SK-N-MC (cell line): ENCODE results near the gene ZNF780B.

Experiments
- DNase-seq: peaks from one replicate; pipeline ENCODE4 v3.0.0-alpha.2; 2011; ENCODE audit warnings: low read depth, low spot score
- H3K27ac ChIP-seq: fragments of 200-600 bp; sonication (generic); 2 replicates; pipeline ENCODE4 v1.5.1; 2016; ENCODE audit warnings: mixed run types
- H3K36me3 ChIP-seq: fragments of 200-600 bp; sonication (generic); 2 replicates; pipeline ENCODE4 v1.6.1; 2017; ENCODE audit warnings: antibody characterized with exemption, low read length, mixed read lengths; ENCODE audit not compliant: insufficient read depth
- H3K4me3 ChIP-seq: fragments of 200-600 bp; sonication (generic); 2 replicates; pipeline ENCODE4 v1.5.1; 2016
- H3K9ac ChIP-seq: fragments of 200-600 bp; sonication (generic); 2 replicates; pipeline ENCODE4 v1.8.0; 2017; ENCODE audit warnings: mixed run types, mixed read lengths; ENCODE audit not compliant: insufficient read length
- H3K9me3 ChIP-seq: fragments of 200-600 bp; sonication (generic); 2 replicates; pipeline ENCODE4 v1.6.1; 2017; ENCODE audit warnings: low read depth, mild to moderate bottlenecking, antibody characterized with exemption, low read length, moderate library complexity, mixed read lengths
- EZH2 ChIP-seq: fragments of 200-600 bp; sonication (generic); IDR thresholded peaks from one replicate; pipeline ENCODE4 v1.6.1; 2017; ENCODE audit warnings: antibody characterized with exemption
- FOXP2 ChIP-seq: optimal IDR thresholded peaks from 2 replicates; pipeline ENCODE3; 2011; ENCODE audit warnings: mild to moderate bottlenecking, moderate library complexity; ENCODE audit not compliant: insufficient read depth; ENCODE audit errors: extremely low read length, control extremely low read depth
- POLR2AphosphoS5 ChIP-seq: IDR thresholded peaks from 2 replicates; pipeline ENCODE4 v1.6.1; 2012; ENCODE audit warnings: mild to moderate bottlenecking, low read depth, low read length, borderline replicate concordance

Gene ZNF780B

DNA sequence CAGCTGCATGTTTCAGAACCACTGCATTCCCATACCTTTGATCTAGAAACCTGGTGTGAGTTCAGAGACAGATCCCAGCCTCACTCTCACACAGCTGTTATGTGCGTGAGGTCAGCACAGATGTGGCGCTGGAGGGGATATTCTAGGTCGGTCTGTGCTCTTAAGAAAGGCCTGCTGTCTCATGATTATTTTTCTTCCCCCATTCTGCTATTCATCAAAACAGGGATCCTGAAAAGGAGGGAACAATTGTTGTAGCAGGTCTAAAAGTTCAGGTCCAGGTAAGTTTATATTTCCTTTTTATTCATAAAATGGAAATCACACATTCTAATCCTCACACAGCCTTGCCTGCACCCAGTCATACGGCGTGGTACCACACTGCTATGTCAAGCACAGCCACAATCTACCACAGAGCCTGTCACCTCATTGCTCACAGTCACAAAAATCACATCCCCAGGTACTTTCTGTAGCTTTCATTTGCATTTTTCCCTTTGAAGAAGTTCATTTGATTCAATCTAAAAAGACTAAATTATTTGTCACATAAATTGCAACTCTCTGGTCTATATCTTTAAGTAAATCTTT lies 58.3 kb downstream of the ZNF780B start:
- TF ChIP-seq POLR2AphosphoS5 (no peak), FOXP2 (no peak), EZH2 (no peak)
- Histone ChIP-seq H3K27ac (no peak overlapping the region), H3K9me3 (no peaks in the 10 kb centered on the region), H3K4me3 (peak overlapping the region; percentile 95), H3K36me3 (no peaks in the 10 kb centered on the region), H3K9ac (peak overlapping the region; percentile 87)
- no peak for DNase-seq

DNA sequence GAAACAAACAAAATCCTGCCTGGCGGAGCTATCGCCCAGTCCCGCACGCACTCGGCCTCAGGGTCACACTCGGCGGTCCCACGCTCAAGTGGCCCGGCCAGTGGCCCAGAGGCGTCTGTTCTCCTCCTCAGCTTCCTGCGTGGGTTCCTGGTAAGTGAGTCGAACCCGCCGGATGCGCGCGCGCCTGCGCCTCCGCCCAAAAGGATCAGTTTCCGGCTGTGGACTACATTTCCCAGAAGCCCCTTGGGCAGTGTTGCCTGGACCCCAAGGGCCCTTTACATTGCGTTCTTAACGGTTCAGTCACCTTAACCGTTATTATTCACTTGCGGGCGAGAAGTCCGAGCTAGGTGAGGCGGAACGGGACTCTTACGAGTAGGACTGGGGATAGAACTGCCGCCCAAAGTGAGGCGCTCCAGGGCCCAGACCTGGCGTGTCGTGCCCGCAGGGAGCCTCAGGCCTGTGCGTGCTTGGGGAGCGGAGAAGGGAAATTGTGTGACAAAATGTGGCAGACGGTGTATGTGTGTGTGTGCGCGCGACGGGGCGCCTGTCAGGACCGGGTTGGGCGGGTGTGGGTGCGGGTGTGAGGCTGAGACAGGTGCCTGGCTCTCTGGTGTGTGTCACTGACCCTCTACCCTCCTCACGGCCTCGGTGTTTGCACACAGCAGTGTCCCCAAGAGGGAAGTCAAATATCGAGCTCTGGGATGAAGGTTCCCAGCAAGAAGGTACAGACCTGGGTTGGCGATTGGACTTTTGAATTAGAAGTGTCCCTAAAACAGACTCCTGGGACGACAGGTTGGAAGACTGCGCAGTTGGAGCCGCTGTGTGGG lies 59.0 kb downstream of the ZNF780B start, which contains the start of gene ZNF546:
Gene ZNF546, plus strand, starts transcription at position 250 of the 827 bp plus-strand sequence. CDS start 1,267 bp downstream, outside the sequence.
- H3K9ac ChIP-seq: peak within 1 kb of the TSS; percentile 87
- peak within 1 kb of the TSS; percentile 52 for H3K27ac ChIP-seq

DNA sequence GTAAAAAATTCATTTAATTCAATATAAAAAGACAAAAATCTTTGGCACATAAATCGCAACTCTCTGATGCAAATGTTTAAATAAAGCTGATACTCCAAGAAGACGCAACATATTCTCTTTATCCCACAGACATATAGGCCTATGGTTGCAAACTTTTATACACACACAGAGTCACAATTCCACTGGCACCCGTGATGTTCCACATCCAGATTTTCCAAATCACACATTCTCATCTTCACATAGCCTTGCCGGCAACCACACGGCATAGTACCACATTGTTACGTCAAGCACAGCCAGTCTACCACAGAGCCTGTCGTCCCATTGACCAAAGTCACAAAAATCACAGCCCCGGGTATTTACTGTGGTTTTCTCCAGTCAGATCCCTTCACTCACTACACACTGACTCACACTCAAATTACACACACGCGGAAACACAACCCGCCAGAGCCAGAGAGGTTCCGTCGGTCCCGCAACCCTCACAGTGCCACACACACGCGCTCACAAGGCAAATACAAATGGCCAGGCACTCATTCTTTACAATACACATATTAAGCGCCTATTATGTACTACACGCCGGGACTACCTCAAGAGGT lies 59.7 kb downstream of the ZNF780B start:
- H3K36me3 ChIP-seq: no peaks in the 10 kb centered on the region
- DNase-seq: peak; percentile 22
- no peaks in the 10 kb centered on the region for H3K9me3 ChIP-seq
- peak overlapping the region; percentile 87 for H3K9ac ChIP-seq
- TF ChIP-seq EZH2: no peak
- no peak for TF ChIP-seq POLR2AphosphoS5
- no peak for TF ChIP-seq FOXP2
- peak overlapping the region; percentile 39 for H3K27ac ChIP-seq
- H3K4me3 ChIP-seq: peak overlapping the region; percentile 95

More for the DNA sequence above, 59.0 kb downstream of the ZNF780B start, which contains the start of gene ZNF546:
- DNase-seq: peak; percentile 48
- Histone ChIP-seq H3K36me3 (no peaks in the 10 kb centered on the region), H3K4me3 (peak within 1 kb of the TSS; percentile 95), H3K9me3 (no peaks in the 10 kb centered on the region)
- TF ChIP-seq FOXP2 (no peak), POLR2AphosphoS5 (peak; percentile 98)

DNA sequence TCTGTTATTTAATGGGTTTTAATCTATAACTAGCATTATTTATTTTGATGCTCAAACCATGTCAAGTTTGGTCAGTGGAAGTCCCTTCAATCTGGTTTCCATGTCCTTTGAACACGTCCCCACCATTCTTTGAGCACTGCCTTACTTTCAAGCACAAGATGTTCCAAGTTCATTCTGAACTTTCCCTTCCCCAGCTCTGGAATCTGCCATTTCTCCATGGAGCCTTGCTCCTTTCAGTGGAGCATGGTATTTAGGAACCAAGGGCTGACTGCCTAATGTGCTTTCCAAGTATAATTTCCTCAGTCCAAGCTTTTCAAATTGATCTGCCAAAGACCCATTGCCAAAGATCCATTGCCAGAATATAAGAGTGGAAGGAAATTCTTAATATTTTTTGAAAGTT lies 60.2 kb downstream of the ZNF780B start:
- no peak for DNase-seq
- H3K9ac ChIP-seq: peak overlapping the region; percentile 87
- H3K4me3 ChIP-seq: peak overlapping the region; percentile 95
- no peaks in the 10 kb centered on the region for H3K9me3 ChIP-seq
- TF ChIP-seq EZH2 (no peak), FOXP2 (no peak), POLR2AphosphoS5 (no peak)
- H3K27ac ChIP-seq: no peak overlapping the region
- no peaks in the 10 kb centered on the region for H3K36me3 ChIP-seq

GRCh38 chr19:39994361-39994760 lies 61.7 kb downstream of the ZNF780B start:
- peaks cover 4% of the 10 kb centered on the region; the same call in 1 of the 2 replicates for H3K36me3 ChIP-seq
- H3K4me3 ChIP-seq: no peak overlapping the region
- no peak for TF ChIP-seq POLR2AphosphoS5
- no peak for TF ChIP-seq FOXP2
- no peak for TF ChIP-seq EZH2
- no peak overlapping the region for H3K27ac ChIP-seq
- no peak for DNase-seq
- H3K9me3 ChIP-seq: no peaks in the 10 kb centered on the region
- no peak overlapping the region for H3K9ac ChIP-seq

DNA sequence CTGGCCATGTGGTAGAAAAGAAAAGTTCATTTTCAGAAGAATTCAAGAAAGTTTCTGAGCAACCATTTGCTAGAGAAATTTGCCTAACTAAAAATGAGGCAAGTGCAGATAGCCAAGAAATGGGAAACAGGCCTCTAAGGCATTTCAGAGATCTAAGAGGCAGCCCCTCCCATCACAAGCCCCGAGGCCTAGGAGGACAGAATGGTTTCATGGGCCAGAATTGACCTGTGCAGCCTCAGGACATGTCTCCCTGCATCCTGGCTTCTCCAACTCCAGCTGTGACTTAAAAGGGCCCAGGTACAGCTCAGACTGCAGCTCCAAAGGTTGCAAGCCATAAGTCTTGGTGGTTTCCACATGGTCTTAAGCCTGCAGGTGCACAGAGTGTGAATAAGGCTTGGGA lies 62.4 kb downstream of the ZNF780B start:
- no peak overlapping the region for H3K9ac ChIP-seq
- no peaks in the 10 kb centered on the region for H3K9me3 ChIP-seq
- no peak overlapping the region for H3K27ac ChIP-seq
- no peak for TF ChIP-seq POLR2AphosphoS5
- TF ChIP-seq EZH2: no peak
- no peak for TF ChIP-seq FOXP2
- no peak overlapping the region for H3K4me3 ChIP-seq
- peaks cover 4% of the 10 kb centered on the region; the same call in 1 of the 2 replicates for H3K36me3 ChIP-seq
- DNase-seq: no peak

- H3K4me3 ChIP-seq: no peak overlapping the region
- H3K36me3 ChIP-seq: peaks cover 18% of the 10 kb centered on the region
- peaks cover 17% of the 10 kb centered on the region for H3K9me3 ChIP-seq
- no peak overlapping the region for H3K9ac ChIP-seq
- H3K27ac ChIP-seq: no peak overlapping the region
- no peak for TF ChIP-seq POLR2AphosphoS5
- TF ChIP-seq EZH2: no peak
- TF ChIP-seq FOXP2: no peak
- no peak for DNase-seq
Measured at GRCh38 chr19:39987596-39987995, 68.4 kb downstream of the ZNF780B start.

GRCh38 chr19:39987167-39987566 lies 68.9 kb downstream of the ZNF780B start:
- Histone ChIP-seq H3K4me3 (no peak overlapping the region), H3K36me3 (peaks cover 22% of the 10 kb centered on the region), H3K9ac (no peak overlapping the region), H3K9me3 (peaks cover 21% of the 10 kb centered on the region), H3K27ac (no peak overlapping the region)
- TF ChIP-seq POLR2AphosphoS5 (no peak), EZH2 (no peak), FOXP2 (no peak)
- no peak for DNase-seq
